ENCODE data around the gene CD4.

Gene CD4

DNA sequence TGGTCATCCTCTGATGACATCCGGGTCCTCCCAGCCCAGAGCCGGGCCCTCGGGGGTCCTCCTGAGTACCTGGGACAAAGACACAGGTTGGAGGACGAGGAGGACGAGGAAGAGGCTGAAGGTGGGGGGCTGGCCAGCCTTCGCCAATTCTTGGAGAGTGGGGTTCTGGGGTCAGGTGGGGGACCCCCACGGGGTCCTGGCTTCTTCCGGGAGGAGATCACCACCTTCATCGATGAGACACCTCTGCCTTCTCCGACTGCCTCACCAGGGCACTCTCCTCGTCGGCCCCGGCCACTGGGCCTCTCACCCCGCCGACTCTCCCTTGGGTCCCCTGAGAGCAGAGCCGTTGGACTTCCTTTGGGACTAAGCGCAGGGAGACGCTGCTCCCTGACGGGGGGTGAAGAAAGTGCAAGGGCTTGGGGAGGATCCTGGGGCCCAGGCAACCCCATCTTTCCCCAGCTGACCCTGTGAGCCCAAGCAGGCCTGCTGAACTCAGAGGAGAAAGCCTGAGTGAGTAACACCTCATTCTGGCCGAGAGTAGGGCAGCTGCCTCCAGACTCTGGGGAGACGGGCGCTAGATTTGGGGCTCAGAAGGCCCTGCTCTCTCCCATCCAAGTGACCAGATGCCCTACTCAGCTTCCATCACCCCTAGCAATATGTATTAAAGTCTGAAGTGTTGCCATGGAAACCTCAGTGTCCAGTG, 37.6 kb downstream of the CD4 start:
- no peaks in the 10 kb centered on the region for H3K36me3 ChIP-seq (ENCODE audit: control insufficient read depth, low read length)
- H3K4me3 ChIP-seq (ENCODE audit: low read length), result no peak overlapping the region
- no peaks in the 10 kb centered on the region for H4K20me1 ChIP-seq (ENCODE audit: control insufficient read depth, insufficient read depth, low read depth, low read length)
- no peaks in the 10 kb centered on the region for H3K79me2 ChIP-seq (ENCODE audit: control insufficient read depth, low read length)
- H3K4me1 ChIP-seq (ENCODE audit: control insufficient read depth, low read length), result peaks cover 22% of the 10 kb centered on the region
- H3K9me2 ChIP-seq (replicated peaks; ENCODE audit: control insufficient read depth, low read length), result no peaks in the 10 kb centered on the region
- no peaks in the 10 kb centered on the region for H3F3A ChIP-seq (ENCODE audit: control insufficient read depth, insufficient read depth)
- no peak for TF ChIP-seq EZH2phosphoT487 (IDR thresholded peaks at IDR 0.05; ENCODE audit: borderline replicate concordance, low read length)
- TF ChIP-seq, protein P1, sequence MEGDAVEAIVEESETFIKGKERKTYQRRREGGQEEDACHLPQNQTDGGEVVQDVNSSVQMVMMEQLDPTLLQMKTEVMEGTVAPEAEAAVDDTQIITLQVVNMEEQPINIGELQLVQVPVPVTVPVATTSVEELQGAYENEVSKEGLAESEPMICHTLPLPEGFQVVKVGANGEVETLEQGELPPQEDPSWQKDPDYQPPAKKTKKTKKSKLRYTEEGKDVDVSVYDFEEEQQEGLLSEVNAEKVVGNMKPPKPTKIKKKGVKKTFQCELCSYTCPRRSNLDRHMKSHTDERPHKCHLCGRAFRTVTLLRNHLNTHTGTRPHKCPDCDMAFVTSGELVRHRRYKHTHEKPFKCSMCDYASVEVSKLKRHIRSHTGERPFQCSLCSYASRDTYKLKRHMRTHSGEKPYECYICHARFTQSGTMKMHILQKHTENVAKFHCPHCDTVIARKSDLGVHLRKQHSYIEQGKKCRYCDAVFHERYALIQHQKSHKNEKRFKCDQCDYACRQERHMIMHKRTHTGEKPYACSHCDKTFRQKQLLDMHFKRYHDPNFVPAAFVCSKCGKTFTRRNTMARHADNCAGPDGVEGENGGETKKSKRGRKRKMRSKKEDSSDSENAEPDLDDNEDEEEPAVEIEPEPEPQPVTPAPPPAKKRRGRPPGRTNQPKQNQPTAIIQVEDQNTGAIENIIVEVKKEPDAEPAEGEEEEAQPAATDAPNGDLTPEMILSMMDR (IDR thresholded peaks at IDR 0.05; ENCODE audit: low read depth, low read length, poor library complexity, severe bottlenecking), result no peak
- no peaks in the 10 kb centered on the region for H3K9me3 ChIP-seq (ENCODE audit: control insufficient read depth, insufficient read depth, low read length)
- H3K27ac ChIP-seq (ENCODE audit: low read depth, low read length), result no peak overlapping the region
- peak overlapping the region; percentile 42 for H3K4me2 ChIP-seq (ENCODE audit: low read length)
- H3K27me3 ChIP-seq (ENCODE audit: control insufficient read depth, low read length), result peaks cover 95% of the 10 kb centered on the region

DNA sequence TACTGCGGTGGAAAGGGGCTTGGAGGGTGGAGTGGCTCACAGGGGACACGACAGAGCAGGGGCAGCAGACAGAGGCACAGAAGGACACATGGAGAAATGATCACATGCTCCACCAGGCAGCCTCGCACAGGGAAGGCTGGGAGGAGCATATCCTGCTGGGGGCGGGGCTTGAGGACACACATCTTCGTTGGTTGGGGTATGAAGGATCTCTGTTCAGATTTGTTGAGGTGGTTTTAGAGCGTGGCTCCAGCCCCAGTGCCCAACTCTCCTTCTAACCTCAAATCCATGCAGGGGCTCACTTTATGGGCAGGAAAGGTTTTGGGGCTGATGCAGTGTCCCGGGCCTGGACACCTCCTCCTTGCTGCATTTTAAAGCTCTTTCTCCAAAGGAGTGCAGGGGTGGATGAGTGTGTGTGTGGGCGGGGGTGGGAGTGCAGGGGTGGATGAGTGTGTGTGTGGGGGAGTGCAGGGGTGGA, 38.1 kb downstream of the CD4 start:
- no peaks in the 10 kb centered on the region for H3K36me3 ChIP-seq (ENCODE audit: control insufficient read depth, low read length)
- no peaks in the 10 kb centered on the region for H3F3A ChIP-seq (ENCODE audit: control insufficient read depth, insufficient read depth)
- no peaks in the 10 kb centered on the region for H4K20me1 ChIP-seq (ENCODE audit: control insufficient read depth, insufficient read depth, low read depth, low read length)
- H3K4me3 ChIP-seq (ENCODE audit: low read length), result no peak overlapping the region
- H3K4me2 ChIP-seq (ENCODE audit: low read length), result peak overlapping the region; percentile 42
- no peaks in the 10 kb centered on the region for H3K9me3 ChIP-seq (ENCODE audit: control insufficient read depth, insufficient read depth, low read length)
- TF ChIP-seq, protein P1 (IDR thresholded peaks at IDR 0.05; ENCODE audit: low read depth, low read length, poor library complexity, severe bottlenecking), result no peak
- TF ChIP-seq EZH2phosphoT487 (IDR thresholded peaks at IDR 0.05; ENCODE audit: borderline replicate concordance, low read length), result no peak
- H3K4me1 ChIP-seq (ENCODE audit: control insufficient read depth, low read length), result peaks cover 21% of the 10 kb centered on the region
- no peaks in the 10 kb centered on the region for H3K79me2 ChIP-seq (ENCODE audit: control insufficient read depth, low read length)
- H3K27me3 ChIP-seq (ENCODE audit: control insufficient read depth, low read length), result peaks cover 92% of the 10 kb centered on the region
- no peaks in the 10 kb centered on the region for H3K9me2 ChIP-seq (replicated peaks; ENCODE audit: control insufficient read depth, low read length)
- H3K27ac ChIP-seq (ENCODE audit: low read depth, low read length), result no peak overlapping the region

DNA sequence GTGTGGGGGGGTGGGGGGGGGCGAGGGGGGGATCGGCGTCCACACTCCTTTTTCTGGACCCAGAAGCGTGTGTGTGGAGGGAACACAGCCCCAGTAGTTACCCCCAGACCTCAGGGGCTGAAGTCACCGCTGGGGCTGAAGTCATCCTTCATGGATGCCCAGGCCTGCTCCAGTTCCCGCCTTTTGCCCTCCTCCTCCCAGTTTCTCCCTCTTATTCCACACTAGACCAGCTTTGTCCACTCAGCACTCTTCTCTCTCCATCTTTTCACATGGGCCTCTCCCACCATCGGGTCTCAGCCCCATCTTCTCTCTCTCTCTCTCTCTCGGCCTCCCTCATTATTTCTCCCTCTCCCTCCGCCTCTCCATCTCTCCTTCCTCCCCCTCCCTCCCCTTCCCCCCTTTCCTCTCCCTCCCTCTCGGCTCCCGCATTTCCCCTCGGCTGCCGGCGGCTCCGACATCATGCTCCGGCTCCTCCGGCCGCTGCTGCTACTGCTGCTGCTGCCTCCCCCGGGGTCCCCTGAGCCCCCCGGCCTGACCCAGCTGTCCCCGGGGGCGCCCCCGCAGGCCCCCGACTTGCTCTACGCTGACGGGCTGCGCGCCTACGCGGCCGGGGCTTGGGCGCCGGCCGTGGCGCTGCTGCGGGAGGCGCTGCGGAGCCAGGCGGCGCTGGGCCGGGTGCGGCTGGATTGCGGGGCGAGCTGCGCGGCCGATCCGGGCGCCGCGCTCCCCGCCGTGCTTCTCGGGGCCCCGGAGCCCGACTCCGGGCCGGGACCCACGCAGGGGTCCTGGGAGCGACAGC, 38.9 kb downstream of the CD4 start, which contains the start of gene P3H3:
TSS of gene P3H3 (plus strand) at position 426 of the 799 bp plus-strand sequence. CDS start at position 460, 34 bp downstream.
- peak within 1 kb of the TSS; percentile 92 for H3K4me2 ChIP-seq (ENCODE audit: low read length)
- H4K20me1 ChIP-seq (ENCODE audit: control insufficient read depth, insufficient read depth, low read depth, low read length), result no peaks in the 10 kb centered on the region
- H3K79me2 ChIP-seq (ENCODE audit: control insufficient read depth, low read length), result no peaks in the 10 kb centered on the region
- no peaks in the 10 kb centered on the region for H3K9me2 ChIP-seq (replicated peaks; ENCODE audit: control insufficient read depth, low read length)
- H3K4me3 ChIP-seq (ENCODE audit: low read length), result peak within 1 kb of the TSS; percentile 68
- H3F3A ChIP-seq (ENCODE audit: control insufficient read depth, insufficient read depth), result no peaks in the 10 kb centered on the region
- H3K4me1 ChIP-seq (ENCODE audit: control insufficient read depth, low read length), result peaks cover 21% of the 10 kb centered on the region
- no peaks in the 10 kb centered on the region for H3K36me3 ChIP-seq (ENCODE audit: control insufficient read depth, low read length)
- H3K27me3 ChIP-seq (ENCODE audit: control insufficient read depth, low read length), result peaks cover 85% of the 10 kb centered on the region
- peak; percentile 96 for TF ChIP-seq EZH2phosphoT487 (IDR thresholded peaks at IDR 0.05; ENCODE audit: borderline replicate concordance, low read length)
- TF ChIP-seq, protein P1 (IDR thresholded peaks at IDR 0.05; ENCODE audit: low read depth, low read length, poor library complexity, severe bottlenecking), result no peak
- no peaks in the 10 kb centered on the region for H3K9me3 ChIP-seq (ENCODE audit: control insufficient read depth, insufficient read depth, low read length)
- H3K27ac ChIP-seq (ENCODE audit: low read depth, low read length), result no peak within 1 kb of the TSS
